B cell (primary cell): ENCODE data around the gene STMP1.

Experiments used
- EZH2 ChIP-seq: IDR thresholded peaks from 2 replicates; pipeline ENCODE4 v1.6.1; 2012; ENCODE audit warnings: borderline replicate concordance, low read depth, mild to moderate bottlenecking, moderate library complexity, low read length; ENCODE audit not compliant: insufficient read depth, poor library complexity, severe bottlenecking
- TF ChIP-seq, protein P1 (sequence below): fragments of 200-600 bp; IDR thresholded peaks from one replicate; pipeline ENCODE4 v1.8.0; 2022; ENCODE audit warnings: antibody characterized with exemption, mild to moderate bottlenecking

DNA sequence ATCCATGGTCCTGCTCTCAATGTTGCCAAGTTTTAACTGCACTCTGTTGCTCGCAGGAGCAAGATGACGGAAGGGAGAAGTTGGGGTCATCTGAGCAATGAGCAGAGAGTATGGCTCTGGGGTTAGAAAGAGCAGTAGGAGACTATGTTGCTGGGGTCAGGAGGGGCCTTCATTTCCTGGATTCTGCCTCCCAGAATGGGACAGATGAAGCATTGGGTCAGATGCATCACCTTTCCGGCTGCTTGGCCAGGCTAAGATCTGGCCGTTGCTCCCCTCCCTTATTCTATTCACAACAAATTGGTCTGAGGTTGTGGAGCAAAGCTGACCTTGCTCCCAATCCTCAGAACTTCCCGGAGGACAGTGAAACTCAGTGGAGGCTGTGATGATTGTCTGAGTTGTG is 22.4 kb downstream of the STMP1 start:
- TF ChIP-seq, protein P1, sequence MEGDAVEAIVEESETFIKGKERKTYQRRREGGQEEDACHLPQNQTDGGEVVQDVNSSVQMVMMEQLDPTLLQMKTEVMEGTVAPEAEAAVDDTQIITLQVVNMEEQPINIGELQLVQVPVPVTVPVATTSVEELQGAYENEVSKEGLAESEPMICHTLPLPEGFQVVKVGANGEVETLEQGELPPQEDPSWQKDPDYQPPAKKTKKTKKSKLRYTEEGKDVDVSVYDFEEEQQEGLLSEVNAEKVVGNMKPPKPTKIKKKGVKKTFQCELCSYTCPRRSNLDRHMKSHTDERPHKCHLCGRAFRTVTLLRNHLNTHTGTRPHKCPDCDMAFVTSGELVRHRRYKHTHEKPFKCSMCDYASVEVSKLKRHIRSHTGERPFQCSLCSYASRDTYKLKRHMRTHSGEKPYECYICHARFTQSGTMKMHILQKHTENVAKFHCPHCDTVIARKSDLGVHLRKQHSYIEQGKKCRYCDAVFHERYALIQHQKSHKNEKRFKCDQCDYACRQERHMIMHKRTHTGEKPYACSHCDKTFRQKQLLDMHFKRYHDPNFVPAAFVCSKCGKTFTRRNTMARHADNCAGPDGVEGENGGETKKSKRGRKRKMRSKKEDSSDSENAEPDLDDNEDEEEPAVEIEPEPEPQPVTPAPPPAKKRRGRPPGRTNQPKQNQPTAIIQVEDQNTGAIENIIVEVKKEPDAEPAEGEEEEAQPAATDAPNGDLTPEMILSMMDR: no peak
- no peak for TF ChIP-seq EZH2
